OCI-LY1 (cell line): ENCODE results near the gene TRAPPC10.

Experiments used
- H2AFZ ChIP-seq: fragments of 200-600 bp; sonication (generic), shearing (Covaris generic); 2 replicates; pipeline ENCODE4 v1.6.0; 2014; ENCODE audit warnings: antibody characterized with exemption, mild to moderate bottlenecking, low read length
- H3F3A ChIP-seq: fragments of 200-600 bp; sonication (generic), shearing (Covaris generic); 2 replicates; pipeline ENCODE4 v1.6.0; 2014; ENCODE audit warnings: mild to moderate bottlenecking, antibody characterized with exemption, low read length, moderate library complexity; ENCODE audit not compliant: insufficient read depth
- H3K27ac ChIP-seq: fragments of 200-600 bp; sonication (generic); 2 replicates; pipeline ENCODE4 v1.5.1; 2014; ENCODE audit warnings: low read length, mixed run types, mild to moderate bottlenecking, low read depth; ENCODE audit not compliant: poor library complexity, severe bottlenecking
- H3K27me3 ChIP-seq: fragments of 200-600 bp; sonication (generic); 2 replicates; pipeline ENCODE4 v1.6.0; 2014; ENCODE audit warnings: antibody characterized with exemption, mild to moderate bottlenecking, low read length, moderate library complexity; ENCODE audit not compliant: insufficient read depth
- H3K36me3 ChIP-seq: fragments of 200-600 bp; sonication (generic); 2 replicates; pipeline ENCODE4 v1.6.1; 2014; ENCODE audit warnings: mild to moderate bottlenecking, antibody characterized with exemption, low read length, moderate library complexity, mixed read lengths; ENCODE audit not compliant: insufficient read depth
- H3K4me1 ChIP-seq: fragments of 200-600 bp; sonication (generic); 2 replicates; pipeline ENCODE4 v1.5.1; 2014; ENCODE audit warnings: mild to moderate bottlenecking, low read length, moderate library complexity; ENCODE audit not compliant: insufficient read depth, severe bottlenecking
- H3K4me2 ChIP-seq: fragments of 200-600 bp; sonication (generic), shearing (Covaris generic); 2 replicates; pipeline ENCODE4 v1.6.1; 2014; ENCODE audit warnings: low read length
- H3K4me3 ChIP-seq: fragments of 200-600 bp; sonication (generic); 2 replicates; pipeline ENCODE4 v1.5.1; 2014; ENCODE audit warnings: low read length, low read depth, mild to moderate bottlenecking, mixed read lengths; ENCODE audit not compliant: poor library complexity, severe bottlenecking
- H3K79me2 ChIP-seq: fragments of 200-600 bp; shearing (Covaris generic); 2 replicates; pipeline ENCODE4 v1.6.1; 2016; ENCODE audit warnings: mixed run types, low read length, mixed read lengths; ENCODE audit not compliant: insufficient read depth
- H3K9ac ChIP-seq: fragments of 200-600 bp; sonication (generic), shearing (Covaris generic); 2 replicates; pipeline ENCODE4 v1.6.1; 2014; ENCODE audit warnings: mild to moderate bottlenecking, low read length, mixed read lengths
- H3K9me2 ChIP-seq: fragments of 200-600 bp; sonication (generic), shearing (Covaris generic); 2 replicates; pipeline ENCODE4 v1.6.1; 2014; ENCODE audit warnings: low read depth, mild to moderate bottlenecking, low read length, mixed read lengths
- H3K9me3 ChIP-seq: fragments of 200-600 bp; shearing (Covaris generic); 2 replicates; pipeline ENCODE4 v1.6.1; 2014; ENCODE audit warnings: low read length, mixed read lengths
- H4K20me1 ChIP-seq: fragments of 200-600 bp; sonication (generic), shearing (Covaris generic); 2 replicates; pipeline ENCODE4 v1.6.0; 2016; ENCODE audit warnings: mild to moderate bottlenecking, low read length; ENCODE audit not compliant: insufficient read depth
- CTCF ChIP-seq: fragments of 200-600 bp; sonication (generic), shearing (Covaris generic); IDR thresholded peaks from 2 replicates; pipeline ENCODE4 v1.5.1; 2017; ENCODE audit warnings: mild to moderate bottlenecking, antibody characterized with exemption, low read length, moderate library complexity, mixed read lengths
- EZH2 ChIP-seq: fragments of 200-600 bp; sonication (generic), shearing (Covaris generic); IDR thresholded peaks from 2 replicates; pipeline ENCODE4 v1.8.0; 2017; ENCODE audit warnings: borderline replicate concordance, mixed run types, mild to moderate bottlenecking, antibody characterized with exemption, low read length, moderate library complexity, mixed read lengths

TRAPPC10 gene

GRCh38 chr21:43975469-43976098 is 36.5 kb upstream of the TRAPPC10 start:
- H3K4me2 ChIP-seq, result peak overlapping the region; percentile 25; the same call in 1 of the 2 replicates
- H3K4me3 ChIP-seq, result no peak overlapping the region
- H4K20me1 ChIP-seq, result no peaks in the 10 kb centered on the region
- H3K9me3 ChIP-seq, result no peaks in the 10 kb centered on the region
- H3K9me2 ChIP-seq, result no peaks in the 10 kb centered on the region
- no peak overlapping the region for H3K9ac ChIP-seq
- H3K4me1 ChIP-seq, result peaks cover 7% of the 10 kb centered on the region
- H3K36me3 ChIP-seq, result peaks cover 18% of the 10 kb centered on the region; the same call in 1 of the 2 replicates
- H3K27me3 ChIP-seq, result no peaks in the 10 kb centered on the region
- no peak overlapping the region for H3K27ac ChIP-seq
- TF ChIP-seq CTCF (peak; percentile 99), EZH2 (no peak)
- H3K79me2 ChIP-seq, result no peaks in the 10 kb centered on the region
- H3F3A ChIP-seq, result no peaks in the 10 kb centered on the region
- no peak overlapping the region for H2AFZ ChIP-seq

- Histone ChIP-seq H3K27ac (no peak overlapping the region), H3K4me3 (no peak overlapping the region), H4K20me1 (no peaks in the 10 kb centered on the region), H3K9ac (no peak overlapping the region), H3K79me2 (no peaks in the 10 kb centered on the region), H3K36me3 (peaks cover 10% of the 10 kb centered on the region; the same call in 1 of the 2 replicates), H3K9me3 (no peaks in the 10 kb centered on the region), H3K4me1 (peaks cover 7% of the 10 kb centered on the region), H3K9me2 (no peaks in the 10 kb centered on the region), H3K4me2 (no peak overlapping the region), H2AFZ (no peak overlapping the region), H3F3A (no peaks in the 10 kb centered on the region), H3K27me3 (no peaks in the 10 kb centered on the region)
- TF ChIP-seq EZH2 (no peak), CTCF (no peak)
These were observed 35.4 kb upstream of the TRAPPC10 start for GRCh38 chr21:43976661-43977060.

GRCh38 chr21:43978060-43978459 is 34.0 kb upstream of the TRAPPC10 start:
- H3K79me2 ChIP-seq, result no peaks in the 10 kb centered on the region
- H3K9ac ChIP-seq, result no peak overlapping the region
- TF ChIP-seq EZH2 (no peak), CTCF (no peak)
- no peak overlapping the region for H3K27ac ChIP-seq
- no peaks in the 10 kb centered on the region for H3K9me3 ChIP-seq
- H4K20me1 ChIP-seq, result no peaks in the 10 kb centered on the region
- H3K27me3 ChIP-seq, result no peaks in the 10 kb centered on the region
- H2AFZ ChIP-seq, result no peak overlapping the region
- no peaks in the 10 kb centered on the region for H3K9me2 ChIP-seq
- no peak overlapping the region for H3K4me2 ChIP-seq
- H3K4me1 ChIP-seq, result peaks cover 7% of the 10 kb centered on the region
- H3K4me3 ChIP-seq, result no peak overlapping the region
- H3F3A ChIP-seq, result no peaks in the 10 kb centered on the region
- H3K36me3 ChIP-seq, result peaks cover 7% of the 10 kb centered on the region; the same call in 1 of the 2 replicates
